Stimulated activated naive CD8-positive, alpha-beta T cell treated with anti-CD3 and anti-CD28 coated beads, Interleukin-15, Interleukin-2, amounts not matched to agents 100 ng/mL and 50 ng/mL, for 24 hours (primary cell): Measurements from ENCODE around the gene GPR17.
A peak's percentile ranks its signal among the peaks of the same experiment; 100 is the strongest.

Experiments used
- H3K27ac Mint-ChIP-seq: one replicate; pipeline ENCODE4 v1.8.0; 2021; ENCODE audit warnings: mild to moderate bottlenecking, mixed read lengths
- H3K27me3 Mint-ChIP-seq: one replicate; pipeline ENCODE4 v1.8.0; 2021; ENCODE audit warnings: mixed read lengths
- H3K36me3 Mint-ChIP-seq: one replicate; pipeline ENCODE4 v1.8.0; 2021; ENCODE audit warnings: low read depth, mixed read lengths
- H3K4me1 Mint-ChIP-seq: one replicate; pipeline ENCODE4 v1.8.0; 2021; ENCODE audit warnings: low read depth, mixed read lengths
- H3K4me3 Mint-ChIP-seq: one replicate; pipeline ENCODE4 v1.8.0; 2021; ENCODE audit warnings: mild to moderate bottlenecking, mixed read lengths
- H3K9me3 Mint-ChIP-seq: one replicate; pipeline ENCODE4 v1.8.0; 2021; ENCODE audit warnings: mixed read lengths

Gene GPR17

DNA sequence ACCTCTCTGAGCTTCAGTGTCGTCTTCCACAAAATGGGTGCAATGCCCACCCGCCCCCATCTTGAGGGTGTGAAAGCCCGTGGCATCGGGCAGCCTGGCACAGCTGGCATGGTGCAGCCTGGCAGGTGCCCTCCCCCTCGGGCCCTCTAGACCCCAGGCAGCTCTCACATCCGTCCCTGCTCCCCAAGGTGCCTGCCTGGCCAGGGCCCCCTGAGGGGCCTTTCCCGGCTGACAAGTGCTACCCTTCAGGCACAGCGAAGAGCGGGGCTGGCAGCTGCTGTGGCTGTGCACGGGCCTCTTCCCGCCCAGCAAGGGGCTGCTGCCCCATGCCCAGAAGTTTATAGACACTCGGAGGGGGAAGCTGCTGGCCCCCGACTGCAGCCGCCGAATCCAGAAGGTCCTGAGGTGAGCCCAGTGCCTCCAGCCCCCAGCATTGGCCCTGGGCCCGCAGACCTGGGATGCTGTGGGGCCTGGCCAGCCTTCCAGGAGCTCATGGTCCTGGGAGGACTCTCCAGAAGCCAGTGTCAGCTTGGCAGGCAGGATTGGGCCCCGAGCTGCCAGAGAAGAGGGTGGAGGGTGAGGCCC lies 13.9 kb upstream of the GPR17 start:
- no peak overlapping the region for H3K4me3 Mint-ChIP-seq
- H3K27ac Mint-ChIP-seq = no peak overlapping the region

DNA sequence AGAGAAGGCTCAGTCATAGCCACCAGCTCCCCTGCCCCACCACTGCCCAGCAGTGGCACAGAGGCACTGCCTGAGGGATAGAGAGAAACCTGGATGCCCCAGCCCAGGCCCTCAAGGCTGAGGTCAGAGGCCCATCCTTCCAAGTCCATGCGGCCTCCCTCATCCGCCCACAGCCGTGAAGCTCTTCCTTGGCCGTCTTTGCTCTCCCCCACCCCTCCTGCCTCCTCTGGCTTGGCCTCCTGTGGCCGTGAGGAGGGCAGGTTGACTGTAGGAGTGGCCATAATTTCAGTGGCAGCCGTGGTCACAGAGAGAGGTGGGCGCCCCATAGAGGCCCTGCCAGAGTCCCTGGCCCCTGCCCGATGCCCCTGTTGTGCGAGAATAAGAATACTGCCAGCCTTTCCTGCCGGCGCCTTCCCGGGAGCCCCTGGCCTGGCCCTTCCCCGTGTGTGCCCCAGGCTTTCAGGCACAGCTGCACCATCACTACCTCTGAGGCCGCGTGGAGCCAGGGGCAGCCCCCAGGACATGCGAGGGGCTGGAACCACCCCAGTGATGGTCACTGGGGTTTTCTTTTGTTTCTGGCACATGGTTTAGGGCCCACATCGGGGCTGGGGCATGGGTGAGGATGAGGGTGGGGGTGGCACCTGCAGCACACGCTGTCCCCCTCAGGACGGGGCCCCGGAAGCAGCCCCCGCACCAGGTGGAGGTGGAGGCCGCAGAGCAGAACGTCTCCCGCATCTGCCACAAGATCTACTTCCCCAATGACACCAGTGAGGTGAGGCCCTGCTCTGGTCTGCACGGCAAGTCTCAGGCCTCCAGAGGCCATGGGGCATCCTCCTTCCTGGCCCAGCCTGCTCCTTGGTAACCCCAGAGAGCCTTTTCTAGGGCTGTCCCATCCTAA lies 13.1 kb upstream of the GPR17 start:
- Mint-ChIP-seq H3K27ac (peak overlapping the region; percentile 58), H3K4me1 (peaks cover 27% of the 10 kb centered on the region), H3K9me3 (no peaks in the 10 kb centered on the region), H3K4me3 (no peak overlapping the region), H3K27me3 (no peaks in the 10 kb centered on the region), H3K36me3 (no peaks in the 10 kb centered on the region)

More for the DNA sequence above, 13.9 kb upstream of the GPR17 start:
- Mint-ChIP-seq H3K4me1 (peaks cover 25% of the 10 kb centered on the region), H3K9me3 (no peaks in the 10 kb centered on the region), H3K27me3 (no peaks in the 10 kb centered on the region), H3K36me3 (no peaks in the 10 kb centered on the region)

GRCh38 chr2:127633556-127634065 lies 12.3 kb upstream of the GPR17 start:
- H3K9me3 Mint-ChIP-seq = no peaks in the 10 kb centered on the region
- H3K4me1 Mint-ChIP-seq = peaks cover 32% of the 10 kb centered on the region
- no peaks in the 10 kb centered on the region for H3K27me3 Mint-ChIP-seq
- no peak overlapping the region for H3K4me3 Mint-ChIP-seq
- no peaks in the 10 kb centered on the region for H3K36me3 Mint-ChIP-seq
- H3K27ac Mint-ChIP-seq = peak overlapping the region; percentile 58

- no peaks in the 10 kb centered on the region for H3K27me3 Mint-ChIP-seq
- no peak overlapping the region for H3K27ac Mint-ChIP-seq
- H3K4me1 Mint-ChIP-seq = peaks cover 37% of the 10 kb centered on the region
- H3K4me3 Mint-ChIP-seq = no peak overlapping the region
- H3K36me3 Mint-ChIP-seq = no peaks in the 10 kb centered on the region
- H3K9me3 Mint-ChIP-seq = no peaks in the 10 kb centered on the region
Observed at GRCh38 chr2:127634066-127634617, 11.8 kb upstream of the GPR17 start.

- H3K27ac Mint-ChIP-seq = no peak overlapping the region
- no peak overlapping the region for H3K4me3 Mint-ChIP-seq
Observed at GRCh38 chr2:127634626-127635379, 11.2 kb upstream of the GPR17 start.

GRCh38 chr2:127635380-127636237 lies 10.3 kb upstream of the GPR17 start:
- no peaks in the 10 kb centered on the region for H3K36me3 Mint-ChIP-seq
- no peaks in the 10 kb centered on the region for H3K9me3 Mint-ChIP-seq
- peaks cover 42% of the 10 kb centered on the region for H3K4me1 Mint-ChIP-seq
- H3K27me3 Mint-ChIP-seq = no peaks in the 10 kb centered on the region
- H3K27ac Mint-ChIP-seq = no peak overlapping the region
- no peak overlapping the region for H3K4me3 Mint-ChIP-seq

More at GRCh38 chr2:127634626-127635379, 11.2 kb upstream of the GPR17 start:
- Mint-ChIP-seq H3K9me3 (no peaks in the 10 kb centered on the region), H3K27me3 (no peaks in the 10 kb centered on the region), H3K4me1 (peaks cover 40% of the 10 kb centered on the region), H3K36me3 (no peaks in the 10 kb centered on the region)

DNA sequence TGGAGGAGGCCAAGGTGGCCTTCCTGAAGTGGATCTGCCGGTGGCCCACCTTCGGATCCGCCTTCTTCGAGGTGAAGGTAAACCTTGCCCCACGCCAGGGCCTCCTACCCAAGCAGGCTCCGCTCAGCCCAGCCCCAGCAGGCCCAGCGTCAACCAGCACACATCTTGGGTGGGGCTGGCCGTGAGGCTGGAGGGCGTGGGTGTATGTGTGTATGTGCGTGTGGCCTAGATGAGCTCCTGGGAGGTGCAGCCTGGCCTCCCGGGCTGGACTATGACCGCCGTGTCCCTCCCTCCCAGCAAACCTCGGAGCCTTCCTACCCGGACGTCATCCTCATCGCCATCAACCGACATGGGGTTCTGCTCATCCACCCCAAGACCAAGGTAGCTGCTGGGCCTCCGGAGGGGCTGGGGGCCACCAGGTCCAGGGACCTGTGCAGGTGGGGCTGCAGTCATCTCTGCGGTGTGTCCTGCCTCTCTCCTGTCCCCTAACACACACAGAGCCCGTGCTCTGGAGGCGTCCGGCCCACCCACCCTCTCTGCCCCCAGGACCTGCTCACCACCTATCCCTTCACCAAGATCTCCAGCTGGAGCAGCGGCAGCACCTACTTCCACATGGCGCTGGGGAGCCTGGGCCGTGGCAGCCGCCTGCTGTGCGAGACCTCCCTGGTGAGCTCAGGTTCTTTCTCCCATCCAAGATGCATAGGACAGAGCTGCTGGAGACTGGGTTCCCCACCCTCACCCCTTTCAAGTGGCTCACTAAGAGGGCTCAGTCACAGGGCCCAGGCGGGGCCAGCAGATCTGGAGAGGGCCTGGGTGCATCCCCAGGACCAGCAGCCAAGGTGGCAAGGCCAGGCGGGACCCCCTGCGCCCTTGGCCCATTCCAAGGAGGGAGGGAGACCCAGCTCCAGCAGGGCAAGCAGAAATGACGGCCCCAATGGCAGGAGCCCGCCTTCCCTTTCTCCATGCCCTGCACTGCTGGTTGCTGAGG lies 9.4 kb upstream of the GPR17 start:
- Mint-ChIP-seq H3K27me3 (no peaks in the 10 kb centered on the region), H3K9me3 (no peaks in the 10 kb centered on the region), H3K36me3 (no peaks in the 10 kb centered on the region), H3K4me3 (no peak overlapping the region), H3K4me1 (peaks cover 45% of the 10 kb centered on the region), H3K27ac (no peak overlapping the region)

DNA sequence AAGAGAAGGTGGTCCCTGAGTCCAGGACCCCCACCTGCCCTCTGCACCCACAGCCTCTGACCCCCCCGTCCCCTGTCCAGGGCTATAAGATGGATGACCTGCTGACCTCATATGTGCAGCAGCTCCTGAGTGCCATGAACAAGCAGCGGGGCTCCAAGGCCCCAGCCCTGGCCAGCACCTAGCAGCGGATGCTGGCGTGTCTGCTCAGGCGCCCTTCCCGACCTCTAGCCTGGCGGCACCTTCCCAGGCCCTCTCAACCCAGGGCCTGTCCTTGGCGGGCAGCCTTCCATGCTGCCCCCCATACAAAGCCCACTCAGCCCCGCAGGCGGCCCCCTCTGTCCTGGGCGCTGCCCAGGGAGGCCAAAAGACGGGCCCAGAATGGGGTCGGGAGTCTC lies 8.7 kb upstream of the GPR17 start:
- Mint-ChIP-seq H3K4me3 (no peak overlapping the region), H3K27me3 (no peaks in the 10 kb centered on the region), H3K4me1 (peaks cover 45% of the 10 kb centered on the region), H3K9me3 (no peaks in the 10 kb centered on the region), H3K36me3 (no peaks in the 10 kb centered on the region), H3K27ac (no peak overlapping the region)

- Mint-ChIP-seq H3K9me3 (no peaks in the 10 kb centered on the region), H3K36me3 (no peaks in the 10 kb centered on the region), H3K4me3 (no peak overlapping the region), H3K27ac (no peak overlapping the region), H3K27me3 (no peaks in the 10 kb centered on the region), H3K4me1 (peaks cover 43% of the 10 kb centered on the region)
Observed at GRCh38 chr2:127637725-127638252, 8.2 kb upstream of the GPR17 start.

- no peak overlapping the region for H3K4me3 Mint-ChIP-seq
- no peaks in the 10 kb centered on the region for H3K9me3 Mint-ChIP-seq
- no peaks in the 10 kb centered on the region for H3K36me3 Mint-ChIP-seq
- no peak overlapping the region for H3K27ac Mint-ChIP-seq
- H3K4me1 Mint-ChIP-seq = peaks cover 36% of the 10 kb centered on the region
- H3K27me3 Mint-ChIP-seq = no peaks in the 10 kb centered on the region
Observed at GRCh38 chr2:127638361-127639110, 7.4 kb upstream of the GPR17 start.

- H3K27me3 Mint-ChIP-seq = no peaks in the 10 kb centered on the region
- no peaks in the 10 kb centered on the region for H3K9me3 Mint-ChIP-seq
- peaks cover 36% of the 10 kb centered on the region for H3K4me1 Mint-ChIP-seq
- H3K36me3 Mint-ChIP-seq = no peaks in the 10 kb centered on the region
- no peak overlapping the region for H3K27ac Mint-ChIP-seq
- no peak overlapping the region for H3K4me3 Mint-ChIP-seq
Observed at GRCh38 chr2:127639111-127639474, 6.9 kb upstream of the GPR17 start.
